ENCODE data around the gene ALDH18A1. TPM values are rescaled to one million over a fixed set of nuclear protein-coding genes. Genes with fewer than 3 reads are reported as not detected.

ALDH18A1 gene
- total RNA-seq, 1 experiment from 2014 or later = 105 TPM

DNA sequence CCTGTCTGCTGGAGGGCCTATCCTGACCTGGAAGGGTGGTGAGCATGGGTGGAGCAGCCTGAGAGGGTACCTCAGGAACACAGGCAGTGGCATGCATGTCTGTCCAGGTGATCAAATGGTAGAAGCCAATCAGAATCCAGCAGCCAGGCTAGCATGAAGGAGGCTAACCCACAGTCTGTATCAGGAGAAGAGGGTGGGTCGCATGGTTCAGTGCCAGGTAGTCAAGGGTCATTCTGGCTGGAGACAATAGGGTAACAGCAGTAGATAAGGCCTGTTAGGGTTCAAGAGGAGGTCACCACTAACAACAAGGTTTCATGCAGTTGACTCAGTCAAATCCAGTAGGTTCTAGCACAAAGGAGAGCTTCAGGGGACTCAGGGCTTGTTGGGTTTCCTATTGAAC is 10.4 kb downstream of the ALDH18A1 start:
- H3K4me1 Mint-ChIP-seq = peaks cover 8% of the 10 kb centered on the region
- H3K4me3 Mint-ChIP-seq = no peak overlapping the region
- H3K36me3 Mint-ChIP-seq = peaks cover 45% of the 10 kb centered on the region
- H3K27me3 Mint-ChIP-seq (ENCODE audit: low read depth) = no peaks in the 10 kb centered on the region
- H3K9me3 Mint-ChIP-seq = peaks cover 5% of the 10 kb centered on the region
- DNase-seq (ENCODE audit: low spot score) = no peak
- no peak overlapping the region for H3K27ac Mint-ChIP-seq
- no peak for ATAC-seq
- TF ChIP-seq GRHL2 (CRISPR knock-in tag; IDR thresholded peaks at IDR 0.05; ENCODE audit: insufficient replicate concordance, severe bottlenecking) (no peak), TEAD4 (CRISPR knock-in tag; IDR thresholded peaks at IDR 0.05) (no peak)
- POLR2A ChIA-PET = no interaction called here
- CTCF ChIA-PET = no interaction called here

DNA sequence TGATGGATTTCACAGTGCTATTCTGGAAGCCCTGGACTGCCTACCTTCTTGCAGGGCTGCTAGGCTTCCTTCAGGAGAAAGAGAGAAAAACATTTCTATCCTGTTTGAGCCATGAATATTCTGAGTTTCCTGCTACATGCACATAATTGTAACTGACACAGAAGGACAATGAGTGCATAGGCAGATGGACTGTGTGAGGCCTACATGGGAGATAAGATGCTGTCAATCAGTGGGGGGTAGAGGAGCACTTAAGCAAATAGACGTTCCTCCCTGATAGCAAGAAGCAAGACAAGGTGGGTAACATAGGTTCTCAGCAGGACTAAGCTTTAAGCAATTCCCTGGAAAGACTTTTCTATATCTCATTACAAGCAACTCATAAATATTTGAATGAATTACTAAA is 11.6 kb downstream of the ALDH18A1 start:
- H3K9me3 Mint-ChIP-seq = no peaks in the 10 kb centered on the region
- DNase-seq (ENCODE audit: low spot score) (no peak), ATAC-seq (no peak)
- H3K27ac Mint-ChIP-seq = peak overlapping the region; percentile 64
- ChIA-PET CTCF (no interaction called here), POLR2A (interaction anchor here (0.6 kb wide), 1 partner anchor 33 kb away, joined by 5 read pairs; no protein-coding TSS in a partner anchor)
- H3K27me3 Mint-ChIP-seq (ENCODE audit: low read depth) = no peaks in the 10 kb centered on the region
- H3K4me3 Mint-ChIP-seq = no peak overlapping the region
- H3K4me1 Mint-ChIP-seq = peaks cover under 1% of the 10 kb centered on the region
- H3K36me3 Mint-ChIP-seq = peaks cover 41% of the 10 kb centered on the region
- TF ChIP-seq, protein P1, sequence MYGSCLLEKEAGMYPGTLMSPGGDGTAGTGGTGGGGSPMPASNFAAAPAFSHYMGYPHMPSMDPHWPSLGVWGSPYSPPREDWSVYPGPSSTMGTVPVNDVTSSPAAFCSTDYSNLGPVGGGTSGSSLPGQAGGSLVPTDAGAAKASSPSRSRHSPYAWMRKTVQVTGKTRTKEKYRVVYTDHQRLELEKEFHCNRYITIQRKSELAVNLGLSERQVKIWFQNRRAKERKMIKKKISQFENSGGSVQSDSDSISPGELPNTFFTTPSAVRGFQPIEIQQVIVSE (CRISPR knock-in tag; IDR thresholded peaks at IDR 0.05; ENCODE audit: borderline replicate concordance) = no peak
- TF ChIP-seq, protein P2, sequence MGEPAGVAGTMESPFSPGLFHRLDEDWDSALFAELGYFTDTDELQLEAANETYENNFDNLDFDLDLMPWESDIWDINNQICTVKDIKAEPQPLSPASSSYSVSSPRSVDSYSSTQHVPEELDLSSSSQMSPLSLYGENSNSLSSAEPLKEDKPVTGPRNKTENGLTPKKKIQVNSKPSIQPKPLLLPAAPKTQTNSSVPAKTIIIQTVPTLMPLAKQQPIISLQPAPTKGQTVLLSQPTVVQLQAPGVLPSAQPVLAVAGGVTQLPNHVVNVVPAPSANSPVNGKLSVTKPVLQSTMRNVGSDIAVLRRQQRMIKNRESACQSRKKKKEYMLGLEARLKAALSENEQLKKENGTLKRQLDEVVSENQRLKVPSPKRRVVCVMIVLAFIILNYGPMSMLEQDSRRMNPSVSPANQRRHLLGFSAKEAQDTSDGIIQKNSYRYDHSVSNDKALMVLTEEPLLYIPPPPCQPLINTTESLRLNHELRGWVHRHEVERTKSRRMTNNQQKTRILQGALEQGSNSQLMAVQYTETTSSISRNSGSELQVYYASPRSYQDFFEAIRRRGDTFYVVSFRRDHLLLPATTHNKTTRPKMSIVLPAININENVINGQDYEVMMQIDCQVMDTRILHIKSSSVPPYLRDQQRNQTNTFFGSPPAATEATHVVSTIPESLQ (CRISPR knock-in tag; IDR thresholded peaks at IDR 0.05) = no peak
- TF ChIP-seq SP1 (CRISPR knock-in tag; conservative IDR thresholded peaks at IDR 0.05) = no peak
- TF ChIP-seq NFE2L1 (CRISPR knock-in tag; IDR thresholded peaks at IDR 0.05) = no peak

DNA sequence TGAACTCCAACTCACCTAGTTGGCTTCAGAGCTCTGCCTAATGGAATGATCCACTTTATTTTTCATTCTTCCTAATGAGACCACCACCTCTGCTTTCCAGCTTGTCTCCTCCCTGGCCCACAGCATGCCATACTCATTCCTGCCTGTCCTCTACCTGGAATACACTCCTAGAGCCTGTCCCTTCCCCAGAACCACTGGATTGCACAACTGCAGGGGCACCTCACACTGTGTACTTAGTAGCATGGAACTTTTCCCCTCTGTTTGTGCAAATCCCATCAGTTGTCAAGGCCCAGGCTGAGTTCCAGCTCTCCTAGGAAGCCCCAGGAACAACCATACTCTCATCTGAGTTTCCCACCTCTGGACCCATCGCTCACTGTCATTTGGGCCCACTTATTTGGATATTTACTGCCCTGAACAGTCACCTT is 15.6 kb downstream of the ALDH18A1 start:
- H3K36me3 Mint-ChIP-seq = peaks cover 41% of the 10 kb centered on the region
- no peaks in the 10 kb centered on the region for H3K9me3 Mint-ChIP-seq
- no peak for DNase-seq (ENCODE audit: low spot score)
- H3K4me3 Mint-ChIP-seq = no peak overlapping the region
- no peaks in the 10 kb centered on the region for H3K4me1 Mint-ChIP-seq
- ChIA-PET CTCF (interaction anchor here (1.1 kb wide), 1 partner anchor 53 kb away, joined by 4 read pairs; the partner anchor contains the start of gene TCTN3), POLR2A (no interaction called here)
- H3K27ac Mint-ChIP-seq = no peak overlapping the region
- no peaks in the 10 kb centered on the region for H3K27me3 Mint-ChIP-seq (ENCODE audit: low read depth)
- ATAC-seq = no peak
- TF ChIP-seq, protein P3, sequence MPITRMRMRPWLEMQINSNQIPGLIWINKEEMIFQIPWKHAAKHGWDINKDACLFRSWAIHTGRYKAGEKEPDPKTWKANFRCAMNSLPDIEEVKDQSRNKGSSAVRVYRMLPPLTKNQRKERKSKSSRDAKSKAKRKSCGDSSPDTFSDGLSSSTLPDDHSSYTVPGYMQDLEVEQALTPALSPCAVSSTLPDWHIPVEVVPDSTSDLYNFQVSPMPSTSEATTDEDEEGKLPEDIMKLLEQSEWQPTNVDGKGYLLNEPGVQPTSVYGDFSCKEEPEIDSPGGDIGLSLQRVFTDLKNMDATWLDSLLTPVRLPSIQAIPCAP (CRISPR knock-in tag; IDR thresholded peaks at IDR 0.05) = no peak
- no peak for TF ChIP-seq ZNF671 (CRISPR knock-in tag; IDR thresholded peaks at IDR 0.05)
- TF ChIP-seq SMAD4 (CRISPR knock-in tag; IDR thresholded peaks at IDR 0.05) = no peak
- TF ChIP-seq ZNF396 (CRISPR knock-in tag; IDR thresholded peaks at IDR 0.05; ENCODE audit: borderline replicate concordance) = no peak
- peak; percentile 38; the same call in 1 of the 2 replicates for TF ChIP-seq GABPB1 (CRISPR knock-in tag; IDR thresholded peaks at IDR 0.05)
- no peak for TF ChIP-seq FOXP1 (CRISPR knock-in tag; IDR thresholded peaks at IDR 0.05; ENCODE audit: borderline replicate concordance)

DNA sequence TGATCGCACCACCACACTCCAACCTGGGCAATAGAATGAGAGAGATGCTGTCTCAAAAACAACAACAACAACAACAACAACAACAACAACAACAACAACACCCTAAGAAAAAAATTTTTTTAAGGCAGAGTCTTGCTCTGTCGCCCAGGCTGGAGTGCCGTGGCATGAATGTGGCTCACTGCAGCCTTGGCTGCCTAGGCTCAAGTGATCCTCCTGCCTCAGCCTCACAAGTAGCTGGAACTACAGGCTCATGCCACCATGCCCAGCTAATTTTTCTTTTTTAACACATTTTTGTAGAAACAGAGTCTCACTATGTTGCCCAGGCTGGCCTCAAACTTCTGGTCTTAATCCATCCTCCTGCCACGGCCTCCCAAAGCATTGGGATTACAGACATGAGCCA is 18.6 kb downstream of the ALDH18A1 start:
- POLR2A ChIA-PET = no interaction called here
- Mint-ChIP-seq H3K4me1 (no peaks in the 10 kb centered on the region), H3K27ac (no peak overlapping the region), H3K36me3 (peaks cover 64% of the 10 kb centered on the region), H3K27me3 (ENCODE audit: low read depth) (no peaks in the 10 kb centered on the region), H3K9me3 (no peaks in the 10 kb centered on the region), H3K4me3 (no peak overlapping the region)
- no peak for DNase-seq (ENCODE audit: low spot score)
- no peak for ATAC-seq
- CTCF ChIA-PET = no interaction called here
- TF ChIP-seq KAT7 (CRISPR knock-in tag; IDR thresholded peaks at IDR 0.05; ENCODE audit: borderline replicate concordance) (no peak), MXD4 (CRISPR knock-in tag; IDR thresholded peaks at IDR 0.05; ENCODE audit: borderline replicate concordance) (no peak), SMAD3 (CRISPR knock-in tag; IDR thresholded peaks at IDR 0.05; ENCODE audit: borderline replicate concordance) (no peak)
- TF ChIP-seq, protein P4, sequence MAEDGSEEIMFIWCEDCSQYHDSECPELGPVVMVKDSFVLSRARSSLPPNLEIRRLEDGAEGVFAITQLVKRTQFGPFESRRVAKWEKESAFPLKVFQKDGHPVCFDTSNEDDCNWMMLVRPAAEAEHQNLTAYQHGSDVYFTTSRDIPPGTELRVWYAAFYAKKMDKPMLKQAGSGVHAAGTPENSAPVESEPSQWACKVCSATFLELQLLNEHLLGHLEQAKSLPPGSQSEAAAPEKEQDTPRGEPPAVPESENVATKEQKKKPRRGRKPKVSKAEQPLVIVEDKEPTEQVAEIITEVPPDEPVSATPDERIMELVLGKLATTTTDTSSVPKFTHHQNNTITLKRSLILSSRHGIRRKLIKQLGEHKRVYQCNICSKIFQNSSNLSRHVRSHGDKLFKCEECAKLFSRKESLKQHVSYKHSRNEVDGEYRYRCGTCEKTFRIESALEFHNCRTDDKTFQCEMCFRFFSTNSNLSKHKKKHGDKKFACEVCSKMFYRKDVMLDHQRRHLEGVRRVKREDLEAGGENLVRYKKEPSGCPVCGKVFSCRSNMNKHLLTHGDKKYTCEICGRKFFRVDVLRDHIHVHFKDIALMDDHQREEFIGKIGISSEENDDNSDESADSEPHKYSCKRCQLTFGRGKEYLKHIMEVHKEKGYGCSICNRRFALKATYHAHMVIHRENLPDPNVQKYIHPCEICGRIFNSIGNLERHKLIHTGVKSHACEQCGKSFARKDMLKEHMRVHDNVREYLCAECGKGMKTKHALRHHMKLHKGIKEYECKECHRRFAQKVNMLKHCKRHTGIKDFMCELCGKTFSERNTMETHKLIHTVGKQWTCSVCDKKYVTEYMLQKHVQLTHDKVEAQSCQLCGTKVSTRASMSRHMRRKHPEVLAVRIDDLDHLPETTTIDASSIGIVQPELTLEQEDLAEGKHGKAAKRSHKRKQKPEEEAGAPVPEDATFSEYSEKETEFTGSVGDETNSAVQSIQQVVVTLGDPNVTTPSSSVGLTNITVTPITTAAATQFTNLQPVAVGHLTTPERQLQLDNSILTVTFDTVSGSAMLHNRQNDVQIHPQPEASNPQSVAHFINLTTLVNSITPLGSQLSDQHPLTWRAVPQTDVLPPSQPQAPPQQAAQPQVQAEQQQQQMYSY (CRISPR knock-in tag; IDR thresholded peaks at IDR 0.05) = no peak
- TF ChIP-seq, protein P5, sequence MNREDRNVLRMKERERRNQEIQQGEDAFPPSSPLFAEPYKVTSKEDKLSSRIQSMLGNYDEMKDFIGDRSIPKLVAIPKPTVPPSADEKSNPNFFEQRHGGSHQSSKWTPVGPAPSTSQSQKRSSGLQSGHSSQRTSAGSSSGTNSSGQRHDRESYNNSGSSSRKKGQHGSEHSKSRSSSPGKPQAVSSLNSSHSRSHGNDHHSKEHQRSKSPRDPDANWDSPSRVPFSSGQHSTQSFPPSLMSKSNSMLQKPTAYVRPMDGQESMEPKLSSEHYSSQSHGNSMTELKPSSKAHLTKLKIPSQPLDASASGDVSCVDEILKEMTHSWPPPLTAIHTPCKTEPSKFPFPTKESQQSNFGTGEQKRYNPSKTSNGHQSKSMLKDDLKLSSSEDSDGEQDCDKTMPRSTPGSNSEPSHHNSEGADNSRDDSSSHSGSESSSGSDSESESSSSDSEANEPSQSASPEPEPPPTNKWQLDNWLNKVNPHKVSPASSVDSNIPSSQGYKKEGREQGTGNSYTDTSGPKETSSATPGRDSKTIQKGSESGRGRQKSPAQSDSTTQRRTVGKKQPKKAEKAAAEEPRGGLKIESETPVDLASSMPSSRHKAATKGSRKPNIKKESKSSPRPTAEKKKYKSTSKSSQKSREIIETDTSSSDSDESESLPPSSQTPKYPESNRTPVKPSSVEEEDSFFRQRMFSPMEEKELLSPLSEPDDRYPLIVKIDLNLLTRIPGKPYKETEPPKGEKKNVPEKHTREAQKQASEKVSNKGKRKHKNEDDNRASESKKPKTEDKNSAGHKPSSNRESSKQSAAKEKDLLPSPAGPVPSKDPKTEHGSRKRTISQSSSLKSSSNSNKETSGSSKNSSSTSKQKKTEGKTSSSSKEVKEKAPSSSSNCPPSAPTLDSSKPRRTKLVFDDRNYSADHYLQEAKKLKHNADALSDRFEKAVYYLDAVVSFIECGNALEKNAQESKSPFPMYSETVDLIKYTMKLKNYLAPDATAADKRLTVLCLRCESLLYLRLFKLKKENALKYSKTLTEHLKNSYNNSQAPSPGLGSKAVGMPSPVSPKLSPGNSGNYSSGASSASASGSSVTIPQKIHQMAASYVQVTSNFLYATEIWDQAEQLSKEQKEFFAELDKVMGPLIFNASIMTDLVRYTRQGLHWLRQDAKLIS (CRISPR knock-in tag; IDR thresholded peaks at IDR 0.05; ENCODE audit: borderline replicate concordance) = no peak

Data from WTC11 (cell line).